Measurements from ENCODE around the gene COL28A1.

COL28A1 gene

DNA sequence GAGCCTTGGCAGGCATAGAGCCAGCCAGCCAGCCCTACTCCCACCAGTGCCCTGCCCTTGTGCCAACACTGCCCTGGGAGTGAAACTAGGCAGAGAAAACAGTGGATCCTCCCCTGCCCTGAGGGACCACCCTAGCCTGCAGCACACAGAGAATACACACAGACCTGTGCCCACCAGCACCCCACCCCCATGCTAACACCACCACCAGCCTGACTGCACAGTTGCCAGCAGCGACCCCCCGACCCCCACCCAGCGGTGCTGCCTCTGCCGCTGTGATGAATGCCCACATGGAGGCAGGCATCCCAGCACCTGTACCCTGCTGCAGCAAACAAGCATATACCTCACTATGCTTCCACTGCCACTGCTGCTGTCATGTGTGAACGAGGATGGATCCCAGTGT lies 21.6 kb upstream of the COL28A1 start:
- no peak for DNase-seq

DNA sequence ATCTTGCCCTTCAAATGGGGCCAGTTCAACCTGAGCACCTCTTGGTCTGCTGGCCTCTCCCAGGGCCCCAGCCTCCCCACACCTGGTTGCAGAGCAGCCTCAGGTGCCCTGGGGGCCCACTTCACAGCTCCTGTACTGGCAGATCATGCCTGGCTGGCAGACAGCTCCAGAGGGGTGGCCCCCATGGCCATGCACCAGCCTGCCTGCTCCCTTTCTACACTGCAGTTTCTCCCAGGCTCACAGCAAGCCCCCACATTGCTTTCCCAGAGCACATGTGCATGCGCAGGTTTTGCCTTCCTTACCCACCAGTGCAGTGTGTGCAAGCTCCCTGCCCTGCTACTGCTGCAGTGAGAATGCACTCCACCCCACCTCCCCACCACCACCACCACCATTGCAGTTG lies 21.2 kb upstream of the COL28A1 start:
- DNase-seq = no peak

DNA sequence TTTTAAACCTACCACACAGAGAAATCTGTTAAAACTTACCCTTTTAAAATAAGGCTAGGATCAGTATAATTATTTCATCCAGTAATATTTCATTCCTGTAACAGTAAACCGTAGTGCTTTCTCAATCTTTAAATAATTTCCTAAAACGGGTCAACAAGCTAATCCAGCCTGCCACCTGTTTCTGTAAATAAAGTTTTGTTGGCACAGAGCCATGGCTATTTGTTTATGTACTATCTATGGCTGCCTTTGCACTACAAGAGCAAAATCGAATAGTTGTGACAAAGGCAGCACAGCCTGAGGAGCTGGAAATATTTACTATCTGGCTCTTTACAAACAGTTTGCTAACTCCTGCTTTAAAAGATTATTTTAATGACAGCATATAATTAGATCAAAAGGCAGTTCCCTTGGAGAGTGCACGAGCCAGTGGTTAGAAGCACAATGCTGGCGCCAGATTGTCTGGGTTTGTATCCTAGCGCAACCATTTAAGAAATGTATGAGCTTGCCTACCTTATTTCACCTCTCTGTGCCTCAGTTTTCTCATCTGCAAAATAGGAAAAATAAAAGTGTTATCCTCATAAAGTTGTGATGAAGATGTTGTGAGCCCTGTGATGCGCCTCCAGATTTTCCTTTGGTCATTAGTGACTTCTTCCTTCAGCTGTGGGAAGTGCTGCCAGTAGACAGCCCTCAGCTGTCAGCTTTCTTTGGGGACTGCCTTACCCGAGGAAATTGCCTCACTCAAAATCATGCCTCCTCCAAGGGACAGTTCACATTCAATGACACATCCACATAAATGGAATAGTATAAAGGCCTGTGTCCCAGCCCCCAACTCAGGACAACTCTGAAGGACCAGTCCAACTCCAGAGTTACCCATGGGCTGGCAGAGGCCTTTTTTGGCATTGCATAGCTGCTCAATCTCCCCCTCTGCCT lies 19.2 kb upstream of the COL28A1 start:
- no peak for DNase-seq

DNA sequence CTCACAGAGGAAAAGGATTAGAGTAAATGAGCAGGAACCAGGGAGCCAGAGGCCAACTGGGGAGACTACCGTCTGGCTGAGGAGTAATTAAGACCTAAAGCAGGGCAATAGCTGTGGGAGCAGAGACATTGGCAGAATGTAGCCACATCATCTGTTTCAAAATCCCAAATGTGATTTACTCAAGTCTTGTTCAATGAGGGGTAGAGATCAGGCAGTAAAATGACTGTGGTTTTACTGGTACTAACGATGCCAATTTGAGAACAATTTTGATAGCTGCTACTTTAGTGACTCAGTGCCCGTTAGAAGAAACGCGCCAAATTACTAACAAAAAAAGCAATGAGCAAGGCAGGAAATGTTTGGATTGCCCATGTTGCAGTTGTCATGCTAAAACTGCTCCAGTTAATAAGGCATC lies 18.4 kb upstream of the COL28A1 start:
- DNase-seq = peak; percentile 74

DNA sequence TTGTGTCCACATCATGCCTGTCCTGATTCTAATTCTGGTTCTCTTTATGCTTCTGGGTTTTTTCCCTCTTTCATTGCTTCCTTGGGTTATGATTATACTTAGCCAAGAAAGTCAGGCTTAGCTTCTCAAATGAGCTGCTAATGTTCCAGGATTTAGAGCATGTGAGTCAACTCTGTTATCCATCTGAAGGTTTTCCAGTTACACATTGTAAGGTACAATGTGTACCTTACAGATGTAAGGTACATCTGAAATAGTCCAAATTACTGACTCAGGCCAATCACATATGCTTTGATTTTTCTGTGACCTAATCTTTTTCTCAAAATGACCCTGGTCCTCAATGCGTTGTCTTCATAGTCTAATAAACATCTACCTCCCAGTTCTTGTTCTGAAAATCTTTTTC lies 17.7 kb upstream of the COL28A1 start:
- no peak for DNase-seq

DNA sequence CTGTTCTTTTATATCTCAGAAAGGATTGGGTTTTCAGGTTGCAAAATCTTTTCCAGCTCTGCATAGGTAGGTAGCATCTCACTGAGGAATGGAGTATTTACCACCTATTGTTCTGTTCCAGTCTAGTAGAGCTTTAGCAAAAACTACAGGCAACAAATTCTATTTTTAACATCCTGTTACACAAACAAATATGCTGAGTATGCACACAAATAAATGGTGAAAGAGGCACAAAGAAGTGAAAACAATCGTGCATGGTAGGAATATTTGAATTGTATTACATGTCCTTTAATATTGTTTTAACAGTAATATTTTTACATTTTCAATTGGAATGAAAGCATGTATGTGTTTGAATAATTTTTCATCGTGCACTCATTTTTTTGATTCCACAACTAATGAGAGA lies 16.5 kb upstream of the COL28A1 start:
- no peak for DNase-seq

DNA sequence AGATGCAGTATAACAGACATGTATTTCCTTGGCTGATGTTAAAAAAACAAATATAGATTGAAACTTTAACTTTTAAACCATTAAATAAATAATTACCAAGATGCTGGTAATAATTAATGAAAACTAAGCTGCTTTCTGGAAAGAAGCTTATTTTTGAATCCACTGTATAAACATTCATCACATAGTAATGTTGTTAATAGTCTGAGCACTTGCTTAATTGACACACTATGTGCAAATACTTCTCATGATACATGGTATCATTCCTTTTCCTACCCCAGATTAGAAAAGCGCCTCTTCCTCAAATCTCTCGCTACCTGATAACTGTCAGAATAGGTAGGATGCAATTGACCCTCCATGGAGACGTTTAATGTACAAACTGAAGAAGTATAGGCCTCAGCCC lies 15.0 kb upstream of the COL28A1 start:
- no peak for DNase-seq

DNA sequence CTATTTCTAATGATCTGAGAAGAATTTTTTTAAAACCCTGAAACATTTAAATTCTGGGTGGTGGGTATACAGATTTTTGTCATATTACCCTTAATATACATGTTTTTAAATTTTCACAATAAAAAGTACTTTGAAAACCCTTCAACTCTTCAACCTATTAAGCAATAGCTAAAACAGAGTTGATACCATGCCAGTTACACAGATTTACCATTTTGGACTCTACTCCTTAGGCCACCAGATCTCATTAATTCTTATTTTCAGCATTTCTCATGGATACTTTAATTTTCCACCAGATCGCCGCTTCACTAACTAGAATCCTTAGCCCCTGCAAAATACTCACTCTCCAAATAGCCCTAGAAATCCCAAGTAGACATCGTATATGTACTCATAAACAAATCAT lies 12.7 kb upstream of the COL28A1 start:
- no peak for DNase-seq

DNA sequence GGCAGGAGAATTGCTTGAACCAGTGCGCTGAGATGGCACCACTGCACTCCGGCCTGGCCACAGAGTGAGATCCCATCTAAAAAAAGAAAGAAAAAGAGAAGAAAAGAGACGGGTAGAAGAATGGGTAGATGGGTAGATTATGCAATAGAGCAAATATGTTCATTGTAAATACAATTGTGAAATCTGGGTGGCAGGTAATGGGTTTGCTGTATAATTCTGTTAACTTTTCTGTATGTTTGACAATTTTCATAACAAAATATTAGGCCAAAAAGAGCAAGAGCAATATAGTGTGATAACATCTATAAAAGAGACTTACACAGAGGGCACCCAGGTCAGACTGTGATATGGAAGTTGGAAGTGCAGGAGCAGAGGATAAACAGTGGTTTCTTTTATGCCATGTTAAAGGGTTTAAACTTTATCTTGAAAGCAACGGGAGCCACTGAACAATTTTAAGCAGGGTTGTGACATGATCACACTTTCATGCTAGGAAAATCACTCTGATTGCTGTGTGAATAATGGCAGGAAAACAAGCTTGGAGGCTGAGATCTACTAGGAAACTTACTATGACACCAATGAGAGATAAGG lies 6.7 kb upstream of the COL28A1 start:
- DNase-seq = no peak

DNA sequence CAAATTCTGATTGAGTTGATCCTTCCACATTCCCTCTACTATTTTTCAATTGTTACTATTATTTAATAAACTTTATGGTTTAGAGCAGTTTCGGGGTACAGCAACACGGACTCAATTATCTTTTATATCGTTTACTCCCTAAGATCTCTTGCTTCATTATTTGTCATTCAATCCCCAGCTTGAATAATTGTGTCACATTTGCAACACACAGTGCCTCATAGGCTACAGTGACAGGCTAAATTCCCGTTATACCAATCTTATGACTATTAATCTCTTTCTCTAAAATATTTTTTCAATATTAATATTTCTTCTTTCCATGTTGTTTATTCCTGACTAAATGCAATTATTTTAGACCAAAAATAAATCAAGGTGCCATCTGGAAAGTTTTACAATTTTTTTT lies 4.0 kb upstream of the COL28A1 start:
- DNase-seq = no peak

DNA sequence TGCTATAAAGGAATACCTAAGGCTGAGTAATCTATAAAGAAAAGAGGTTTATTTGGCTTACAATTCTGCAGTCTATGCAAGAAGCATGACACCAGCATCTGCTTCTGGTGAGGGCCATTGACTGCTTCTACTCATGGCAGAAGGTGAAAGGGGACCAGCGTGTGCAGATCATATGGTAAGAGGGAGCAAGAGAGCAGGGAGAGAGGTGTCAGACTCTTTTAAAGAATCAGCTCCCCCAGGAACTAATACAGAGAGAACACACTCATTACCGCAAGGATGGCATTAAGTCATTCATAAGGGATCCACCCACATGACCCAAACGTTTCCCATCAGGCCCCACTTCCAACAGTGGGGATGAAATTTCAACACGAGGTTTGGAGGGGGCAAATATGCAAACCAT lies 3.5 kb upstream of the COL28A1 start:
- DNase-seq = no peak

DNA sequence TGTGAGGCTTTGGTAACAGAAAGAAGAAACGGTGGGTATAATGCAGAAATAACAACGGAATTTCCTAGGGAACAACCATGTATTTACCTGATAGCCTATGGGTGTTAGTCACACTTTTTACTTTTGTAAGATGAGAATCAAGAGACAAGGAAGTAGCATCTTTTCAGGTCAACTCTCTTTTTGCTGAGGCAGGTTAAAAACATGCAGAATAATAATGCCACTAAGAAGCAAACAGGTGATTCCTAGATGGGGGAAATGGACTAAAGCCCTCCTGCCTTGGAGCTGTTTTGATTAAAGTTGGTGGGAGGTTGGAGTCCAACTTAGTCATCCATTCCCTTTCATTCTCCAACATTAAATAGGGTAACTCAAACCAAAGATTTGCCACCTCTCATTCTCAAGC lies 2.0 kb upstream of the COL28A1 start:
- DNase-seq = no peak

DNA sequence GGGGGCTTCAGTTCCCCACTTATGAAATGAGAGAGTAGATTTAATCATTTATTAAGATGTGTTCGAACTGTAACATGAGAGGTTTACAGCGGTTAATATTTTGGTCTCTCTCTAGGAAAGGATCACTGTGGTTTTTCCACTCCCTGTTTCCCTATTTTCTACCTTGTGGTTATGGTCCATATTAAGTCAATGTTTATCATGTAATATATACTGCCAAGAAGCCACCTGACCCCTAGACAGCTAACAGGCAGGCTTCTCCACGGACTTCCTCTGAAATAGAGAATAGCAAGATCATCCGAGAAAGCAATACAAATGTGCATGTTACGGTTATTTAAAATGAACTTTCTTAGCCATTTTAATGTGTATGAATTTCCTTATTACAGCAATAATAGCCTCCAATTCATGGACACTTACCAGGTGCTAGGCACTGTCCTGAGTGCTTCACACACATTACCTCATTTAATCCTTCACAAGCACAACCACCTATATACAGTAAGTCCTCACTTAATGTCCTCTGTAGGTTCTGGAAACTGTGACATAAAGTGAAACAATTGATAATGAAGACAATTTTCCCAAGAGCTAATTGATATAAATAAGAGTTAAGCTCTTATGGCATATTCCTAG lies 835 bp upstream of the COL28A1 start:
- DNase-seq = no peak

DNA sequence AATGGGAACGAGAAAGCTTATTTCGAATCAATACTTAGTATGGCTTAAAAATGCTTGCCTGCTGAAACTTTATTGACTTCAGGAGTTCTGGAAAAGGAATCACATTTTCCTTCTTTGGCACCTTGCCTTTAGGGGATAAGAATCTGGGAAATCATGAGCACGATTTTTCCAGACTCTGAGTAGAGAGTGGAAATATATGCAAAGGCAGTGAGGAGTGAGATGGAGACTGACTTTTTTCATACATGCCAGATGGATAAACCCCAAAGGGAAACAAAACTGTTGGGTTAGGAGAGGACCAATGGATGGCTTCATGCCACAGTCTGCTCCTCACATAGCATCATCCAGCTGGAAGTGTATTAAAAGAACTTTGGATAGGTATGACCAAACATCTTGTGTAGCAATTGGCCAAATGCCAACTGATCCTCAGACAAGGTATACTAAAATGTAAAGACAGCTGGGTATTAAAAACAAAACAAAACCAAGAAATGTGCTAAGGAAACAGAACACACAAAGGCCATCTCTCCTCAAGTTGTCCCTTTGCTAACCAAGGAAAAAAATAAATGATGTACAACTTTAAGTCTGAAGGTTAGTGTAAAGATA lies 1.7 kb downstream of the COL28A1 start:
- DNase-seq = no peak

DNA sequence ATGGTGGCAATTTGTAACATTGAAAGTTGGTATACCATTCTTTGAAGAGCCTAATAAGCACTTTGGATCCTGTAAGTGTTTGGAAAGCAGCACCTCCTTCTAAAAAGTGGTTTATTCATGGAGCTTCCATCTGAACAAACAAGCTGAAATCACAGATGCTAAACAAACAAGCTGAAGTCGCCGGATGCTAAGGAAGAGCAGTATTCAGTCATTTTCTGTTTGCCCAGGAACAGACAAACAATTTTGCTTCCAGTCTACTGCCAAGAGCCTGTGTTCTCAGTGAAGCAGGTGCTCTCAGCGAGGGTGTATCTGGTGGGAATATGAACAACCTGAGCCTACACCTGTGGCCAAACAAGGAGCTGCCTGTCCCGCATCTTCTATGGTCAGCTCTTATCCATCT lies 6.3 kb downstream of the COL28A1 start:
- DNase-seq = no peak

DNA sequence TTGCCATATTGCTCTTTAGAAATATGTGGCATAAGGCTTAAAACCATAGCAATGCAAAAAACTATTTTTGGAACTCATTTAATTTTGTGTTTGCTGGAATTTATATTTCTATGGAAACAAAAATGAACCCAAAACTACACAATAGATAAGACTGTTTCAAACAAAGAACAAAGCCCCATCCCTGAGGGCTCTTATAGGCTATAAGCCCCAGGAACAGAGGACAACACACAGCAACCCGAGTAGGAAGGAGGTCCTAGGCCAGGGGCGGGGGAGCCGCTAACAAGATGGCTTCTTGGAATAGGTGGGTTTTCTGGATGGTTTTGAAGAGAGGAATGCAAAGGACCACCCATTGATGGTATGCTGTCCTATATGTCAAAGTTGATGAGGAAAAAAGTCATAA lies 8.6 kb downstream of the COL28A1 start:
- no peak for DNase-seq

DNA sequence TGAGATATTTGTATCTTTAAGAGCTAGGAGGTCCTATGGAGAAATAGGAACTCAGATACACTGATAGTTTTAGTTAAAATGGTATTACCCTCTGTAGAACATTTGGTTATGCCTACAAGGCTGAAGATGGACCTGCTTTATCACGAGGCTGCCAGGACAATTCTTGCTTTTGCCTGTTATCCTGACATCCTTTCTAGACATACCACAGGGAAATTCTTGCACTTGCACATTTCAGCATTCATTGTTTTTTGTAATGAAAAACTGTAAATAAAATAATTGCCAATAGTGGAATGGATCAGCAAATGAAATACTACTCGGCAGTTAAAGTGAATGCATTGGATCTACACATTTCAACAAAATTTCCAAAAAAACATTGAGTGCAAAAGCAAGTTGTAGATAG lies 9.7 kb downstream of the COL28A1 start:
- no peak for DNase-seq

DNA sequence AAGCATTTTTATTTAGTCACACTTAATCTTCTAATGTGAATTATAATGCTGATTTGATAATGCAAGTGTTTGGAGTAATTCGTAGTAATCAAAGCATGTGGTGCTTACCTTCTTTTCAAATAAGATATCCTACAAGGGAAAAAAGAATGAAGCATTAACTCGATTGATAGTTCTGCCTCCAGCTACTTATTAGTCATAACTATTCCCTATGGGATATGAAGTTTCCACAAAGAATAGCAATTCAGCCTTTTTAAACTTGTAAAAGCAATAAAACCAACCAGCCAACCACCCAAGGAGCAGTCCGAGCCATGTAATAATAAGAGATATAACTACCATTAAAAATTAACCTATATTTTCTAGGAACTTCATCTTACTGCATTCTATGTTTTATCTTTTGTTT lies 11.6 kb downstream of the COL28A1 start:
- peak; percentile 49 for DNase-seq

DNA sequence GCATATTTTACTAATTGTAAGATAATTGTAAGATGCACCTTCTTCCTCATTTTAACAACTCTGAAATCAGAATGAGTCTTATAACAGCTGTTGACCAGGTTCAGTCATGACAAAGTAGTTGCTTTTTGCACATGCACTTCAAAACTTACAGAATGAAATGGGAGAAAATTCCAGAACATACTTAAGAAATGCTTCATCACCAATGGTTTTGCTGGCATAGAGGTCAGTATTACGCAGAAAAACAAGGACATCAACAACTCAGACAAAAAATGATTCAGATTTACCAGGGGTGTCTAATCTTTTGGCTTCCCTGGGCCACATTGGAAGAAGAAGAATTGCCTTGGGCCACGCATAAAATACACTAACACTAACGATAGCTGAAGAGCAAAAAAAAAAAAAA lies 13.3 kb downstream of the COL28A1 start:
- no peak for DNase-seq

DNA sequence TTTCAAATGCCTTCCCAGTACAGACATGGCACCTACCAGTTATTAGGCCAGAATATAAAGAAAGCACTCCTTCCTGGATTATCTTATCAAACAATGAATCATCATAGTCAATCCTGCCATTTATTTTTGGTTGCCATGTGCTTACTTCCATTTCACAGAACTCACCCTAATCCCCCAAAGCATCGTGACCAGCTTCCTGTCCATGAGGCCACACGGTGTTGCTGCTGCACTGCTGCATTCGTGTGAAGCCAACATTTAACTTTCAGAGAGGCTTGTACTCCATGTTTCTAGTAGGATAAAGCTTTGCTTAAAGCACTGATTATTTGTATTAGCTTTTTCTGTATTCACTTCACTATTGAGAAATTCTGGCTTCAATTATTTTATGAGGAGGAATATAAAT lies 14.4 kb downstream of the COL28A1 start:
- DNase-seq = no peak

DNA sequence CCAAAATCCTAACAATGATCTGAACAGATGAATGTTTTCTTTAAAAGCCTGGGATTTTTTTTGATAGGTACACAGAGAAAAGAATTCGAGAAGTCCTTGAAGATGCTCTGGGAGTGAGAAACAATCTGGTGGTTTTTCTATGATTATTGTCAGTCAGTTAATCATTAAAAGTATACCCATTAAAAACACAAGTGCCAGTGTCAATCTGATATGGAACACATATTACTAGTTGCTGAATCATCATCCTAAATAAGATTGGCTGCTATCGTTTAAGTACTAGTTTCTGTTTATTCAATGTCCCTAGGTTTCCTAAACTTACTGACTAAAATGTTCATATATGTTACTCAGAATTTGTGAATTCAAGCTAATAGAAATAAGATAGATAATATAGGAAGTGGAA lies 16.1 kb downstream of the COL28A1 start:
- no peak for DNase-seq

DNA sequence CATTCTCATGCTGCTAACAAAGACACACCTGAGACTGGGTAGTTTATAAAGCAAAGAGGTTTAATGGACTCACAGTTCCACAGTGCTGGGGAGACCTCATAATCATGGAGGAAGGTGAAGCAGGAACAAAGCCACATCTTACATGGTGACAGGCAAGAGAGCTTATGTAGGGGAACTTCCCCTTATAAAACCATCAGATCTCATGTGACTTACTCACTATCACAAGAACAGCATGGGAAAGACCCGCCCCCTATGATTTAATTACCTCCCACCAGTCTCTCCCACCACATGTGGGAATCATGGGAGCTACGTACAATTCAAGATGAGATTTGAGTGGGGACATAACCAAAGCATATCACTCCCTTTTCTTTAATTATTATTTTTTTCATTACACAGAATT lies 16.6 kb downstream of the COL28A1 start:
- DNase-seq = no peak

DNA sequence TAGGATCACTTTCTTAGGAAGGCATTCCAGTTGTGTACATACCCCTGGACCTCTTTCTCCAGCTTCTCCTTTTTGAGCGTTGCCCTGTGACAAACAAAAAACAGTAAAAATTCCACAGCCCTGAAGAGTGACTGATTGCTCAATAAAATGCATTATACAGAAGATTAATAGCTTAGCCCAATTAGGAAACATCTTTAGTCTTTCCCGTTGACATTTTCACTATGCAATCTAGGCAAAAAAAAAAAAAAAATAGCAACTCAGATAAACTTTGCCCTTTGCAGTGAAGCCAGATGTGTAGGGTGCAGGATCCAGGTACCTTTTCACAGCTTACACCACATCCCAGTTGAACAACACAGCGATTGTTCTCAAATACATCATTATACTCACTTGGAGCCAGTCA lies 17.9 kb downstream of the COL28A1 start:
- no peak for DNase-seq

DNA sequence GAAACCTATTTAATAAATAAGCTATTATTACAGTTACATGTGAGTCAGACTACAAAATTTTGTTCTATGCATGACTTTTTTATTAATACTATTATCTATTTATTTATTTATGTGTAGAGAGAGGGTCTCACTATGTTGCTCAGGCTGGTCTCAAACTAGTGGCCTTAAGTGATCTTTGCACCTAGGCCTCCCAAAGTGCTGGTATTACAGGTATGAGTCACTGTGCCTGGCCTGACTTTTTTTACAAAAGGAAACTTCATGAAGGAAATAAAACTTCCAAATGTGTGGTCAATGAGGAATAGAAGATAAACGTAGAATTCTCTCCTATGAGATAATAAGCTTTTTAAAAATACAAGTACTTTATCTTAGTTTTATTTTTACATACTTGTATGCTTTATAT lies 19.0 kb downstream of the COL28A1 start:
- no peak for DNase-seq

Data from fibroblast of upper back skin (primary cell).